ENCODE data around the gene CHIC2.

DNA sequence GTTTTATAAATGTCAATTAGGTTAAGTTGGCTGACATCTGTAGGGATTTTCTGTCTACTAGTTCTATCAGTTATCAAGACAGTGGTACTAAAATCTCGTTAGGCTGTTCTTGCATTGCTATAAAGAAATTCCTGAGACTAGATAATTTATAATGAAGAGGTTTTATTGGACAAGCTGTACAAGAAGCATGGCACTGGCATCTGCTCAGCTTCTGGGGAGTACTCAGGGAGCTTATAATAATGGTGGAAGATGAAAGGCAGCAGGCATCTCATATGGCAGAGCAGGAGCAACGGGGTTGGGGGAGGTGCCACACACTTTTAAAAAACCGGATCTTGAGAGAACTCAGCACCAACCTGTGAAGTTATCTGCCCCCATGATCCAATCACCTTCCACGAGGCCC, 28.2 kb downstream of the CHIC2 start:
- TF ChIP-seq MAX (CRISPR knock-in tag; IDR thresholded peaks at IDR 0.05) (no peak), CTCF (IDR thresholded peaks at IDR 0.05) (no peak), MXD4 (CRISPR knock-in tag; IDR thresholded peaks at IDR 0.05; ENCODE audit: borderline replicate concordance) (no peak), TEAD4 (CRISPR knock-in tag; IDR thresholded peaks at IDR 0.05) (no peak), STAT6 (CRISPR knock-in tag; conservative IDR thresholded peaks at IDR 0.05; ENCODE audit: low read depth) (no peak)

All from WTC11 (cell line).